Motor neuron (in vitro differentiated cells): Measurements from ENCODE around the gene CNN2. TPM values are rescaled to one million over a fixed set of nuclear protein-coding genes. Genes with fewer than 3 reads are reported as not detected.
"Not testable (repeated sequence)": the region's sequence is repeated elsewhere in the genome, so short reads cannot be mapped to it uniquely, and the experiment has no call there.

Source experiments
- ATAC-seq, 8 experiments: fragments of 200-7000 bp; cut with Tn5 transposase; replicated peaks in 6 of 8; 2 replicates each; pipeline ENCODE4 v1.8.0; 2021; ENCODE audit warnings: mild to moderate bottlenecking in 8 of 8, moderate library complexity in 8 of 8
- H3K27ac ChIP-seq, 2 donors: fragments of 250-450 bp; sonication (Bioruptor Pico); 2 replicates each; pipeline ENCODE4 v1.9.0; 2021; ENCODE audit warnings: antibody characterized with exemption in 2 of 2, mild to moderate bottlenecking in 2 of 2, moderate library complexity in 1 of 2
- H3K4me1 ChIP-seq, 2 donors: fragments of 250-450 bp; sonication (Bioruptor Pico); replicated peaks in 1 of 2; 2 replicates each; pipeline ENCODE4 v1.6.1; 2021; ENCODE audit warnings: antibody characterized with exemption in 2 of 2, mild to moderate bottlenecking in 2 of 2, moderate library complexity in 1 of 2
- H3K4me3 ChIP-seq, 5 donors: fragments of 250-450 bp; sonication (Bioruptor Pico); 2 replicates each; pipeline ENCODE4 v1.9.0; 2021; ENCODE audit warnings: antibody characterized with exemption in 5 of 5, mild to moderate bottlenecking in 5 of 5, moderate library complexity in 4 of 5
- WGBS, 10 experiments: fragments of 450-650 bp; shearing (Covaris generic); methylation state at CpG; one replicate each; pipeline ENCODE4 v1.0.0; 2022; 5-methylcytosine and 5-hydroxymethylcytosine counted together
- in situ Hi-C, 9 experiments: fragments of 400-800 bp; cut with MboI; loops; one replicate each; pipeline ENCODE4 v1.15.0; 2021; ENCODE audit warnings: low sequenced_read_pairs in 9 of 9, low pct_unique_long_range_greater_than_20kb in 2 of 9; ENCODE audit not compliant: unreplicated experiment in 9 of 9
- total RNA-seq, 8 experiments: library from RNA; unstranded; fragments of 300-600 nt; gene quantifications; 2 replicates each; pipeline versions ENCODE4 v1.2.3 to v1.2.4, GENCODE V29; 2022

The CNN2 gene
- total RNA-seq, 8 experiments from 2014 or later: 24.9 to 141 (median 63.0) TPM

DNA sequence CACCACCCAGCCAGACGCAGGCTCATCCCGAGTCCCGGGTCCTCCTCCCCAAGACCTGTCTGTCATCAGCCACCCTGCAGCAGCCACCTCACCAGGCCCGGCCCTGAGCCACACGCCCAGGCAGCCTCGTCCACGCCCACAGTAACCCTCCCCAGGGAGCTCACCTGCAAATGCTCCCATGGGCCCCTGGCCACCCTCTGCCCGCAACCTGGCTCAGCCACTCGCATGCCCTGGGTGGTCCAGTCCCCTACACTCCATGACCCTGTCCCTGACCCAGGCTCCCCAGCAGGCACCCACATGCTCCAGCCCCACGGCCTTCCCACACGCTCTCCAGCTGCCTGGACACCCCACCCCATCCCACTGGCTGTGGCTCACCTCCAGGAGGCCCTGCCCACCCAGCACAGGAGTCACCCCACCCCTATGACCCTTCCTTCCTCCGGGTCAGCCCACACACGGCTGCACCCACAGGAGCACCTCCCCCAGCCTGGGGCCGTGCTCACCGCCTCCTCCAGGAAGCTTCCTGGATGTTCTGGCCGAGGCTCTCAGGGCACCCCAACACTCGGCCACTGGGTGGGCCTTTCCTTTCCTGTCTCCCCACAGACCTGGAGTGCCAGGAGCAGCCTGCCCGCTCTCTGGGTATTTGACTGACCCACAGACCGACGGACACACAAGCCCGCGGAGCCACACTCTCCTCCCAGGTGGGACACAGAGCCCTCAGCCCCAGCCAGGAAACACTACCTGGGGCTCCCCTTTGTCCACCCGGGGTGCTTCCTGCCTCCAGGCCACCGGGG, 9.1 kb upstream of the CNN2 start:
- in situ Hi-C loops: no loop called here
- ATAC-seq: peak in 7 of 8 experiments; percentile 4 to 46 (median 16)
- Histone ChIP-seq H3K4me3 (peak overlapping the region in 2 of 5 donors; percentile 17), H3K27ac (peak overlapping the region; percentile 2 to 54), H3K4me1 (peaks cover 39 to 44% of the 10 kb centered on the region in 2 donors)
- 0 to 80% (median 35%) methylated on average over 1 to 7 of the region's 24 CpGs; no CpG with 5 or more reads in 4 of the 10 experiments for WGBS, 10 experiments

DNA sequence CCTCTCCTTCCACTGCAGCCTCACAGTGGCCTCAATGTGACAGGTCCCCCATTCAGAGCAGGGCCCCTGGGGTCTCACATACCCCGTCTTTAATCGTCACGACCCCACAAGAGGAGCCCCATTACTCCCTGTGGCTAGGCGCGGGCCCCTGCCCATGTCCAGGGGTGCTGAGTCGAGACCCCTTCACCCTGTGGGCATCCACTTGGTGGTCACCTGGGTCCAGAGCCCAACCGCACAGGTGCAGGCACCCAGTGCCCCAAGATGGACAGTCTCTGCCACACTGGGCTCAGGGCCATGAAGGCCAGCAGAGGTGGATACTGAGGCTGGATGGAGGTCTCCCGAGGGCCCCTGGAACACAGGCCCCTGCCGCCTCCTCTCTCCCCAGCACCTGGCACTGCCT, 8.5 kb upstream of the CNN2 start:
- WGBS, 10 experiments: no CpG with 5 or more reads among the region's 9 CpGs
- no peak for ATAC-seq
- Histone ChIP-seq H3K4me1 (peaks cover 39 to 44% of the 10 kb centered on the region in 2 donors), H3K27ac (no peak overlapping the region), H3K4me3 (no peak overlapping the region)
- in situ Hi-C loops: no loop called here

DNA sequence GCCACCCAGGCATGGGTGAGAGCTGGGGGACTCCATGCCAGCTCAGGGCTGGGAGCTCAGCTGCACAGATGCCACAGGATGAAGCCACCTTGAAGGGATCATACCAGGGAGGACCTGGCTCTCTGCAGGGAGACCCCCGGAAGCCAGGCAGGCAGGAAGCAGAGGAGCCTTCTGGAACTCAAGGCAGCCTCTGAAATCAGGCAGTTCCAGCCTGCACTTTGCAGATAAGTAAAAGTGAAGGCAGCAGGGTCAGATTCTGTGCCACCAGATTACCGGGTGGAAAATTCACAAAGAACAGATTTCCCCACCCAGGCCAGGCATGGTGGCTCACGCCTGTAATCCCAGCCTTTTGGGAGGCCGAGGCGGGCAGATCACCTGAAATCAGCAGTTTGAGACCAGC, 8.0 kb upstream of the CNN2 start:
- 80 to 100% (median 86%) methylated on average over 2 of the region's 5 CpGs; no CpG with 5 or more reads in 6 of the 10 experiments for WGBS, 10 experiments
- Histone ChIP-seq H3K27ac (no peak overlapping the region), H3K4me3 (no peak overlapping the region), H3K4me1 (peaks cover 39 to 44% of the 10 kb centered on the region in 2 donors)
- no peak for ATAC-seq
- in situ Hi-C loops: no loop called here

DNA sequence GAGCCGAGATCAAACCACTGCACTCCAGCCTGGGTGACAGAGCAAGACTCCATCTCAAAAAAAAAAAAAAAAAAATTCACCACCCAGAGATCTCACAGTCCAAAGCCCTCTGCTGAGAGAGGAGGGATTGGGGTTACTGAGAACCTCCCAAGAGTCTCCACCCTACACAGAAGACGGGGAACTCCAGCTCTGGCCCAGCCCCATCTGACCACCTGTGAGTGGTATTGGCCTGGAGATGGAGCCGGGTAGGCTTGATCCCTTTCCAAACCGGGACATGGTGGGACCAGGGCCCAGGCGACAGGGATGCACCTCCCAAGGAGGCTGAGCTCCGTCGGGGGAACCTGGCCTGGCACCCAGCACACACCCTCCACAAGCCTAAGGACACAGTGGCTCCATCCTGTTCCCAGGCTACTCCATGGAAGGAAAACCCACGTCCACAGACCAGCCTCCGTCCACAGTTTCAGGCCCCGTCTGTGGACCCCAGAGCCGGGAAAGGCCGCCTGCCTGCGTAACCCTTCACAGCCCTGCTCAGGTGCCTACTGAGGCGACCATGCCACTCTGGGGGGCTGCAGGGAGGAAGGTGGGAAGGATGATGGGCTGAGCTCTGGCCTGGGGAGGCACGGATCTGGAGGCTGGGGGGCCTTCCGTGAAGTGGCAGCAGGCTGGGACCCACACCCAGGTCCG, 7.3 kb upstream of the CNN2 start:
- in situ Hi-C loops: no loop called here
- ATAC-seq: no peak
- H3K4me3 ChIP-seq: peak overlapping the region in 2 of 5 donors; percentile 66 to 95
- H3K4me1 ChIP-seq: peaks cover 39 to 44% of the 10 kb centered on the region in 2 donors
- WGBS, 10 experiments: 10 to 70% (median 50%) methylated on average over 1 to 7 of the region's 17 CpGs; no CpG with 5 or more reads in 7 of the 10 experiments
- H3K27ac ChIP-seq: no peak overlapping the region

DNA sequence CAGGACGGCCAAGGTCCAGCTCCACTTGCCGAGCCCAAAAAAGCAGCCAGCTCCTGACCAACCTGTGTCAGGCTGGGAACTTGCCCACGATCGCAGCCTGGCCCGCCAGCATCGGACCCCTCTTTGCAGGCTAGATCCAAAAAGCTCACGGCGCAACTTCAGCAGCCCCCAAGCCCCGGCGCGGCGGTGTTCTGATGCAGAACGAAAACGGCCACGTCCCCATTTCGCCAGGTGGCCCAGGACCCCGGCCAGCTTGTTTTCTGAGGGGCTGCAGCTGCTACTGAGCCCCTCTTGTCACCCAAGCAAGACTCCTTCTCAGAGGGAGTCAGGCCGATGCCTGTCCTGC, 6.8 kb upstream of the CNN2 start:
- in situ Hi-C loops: no loop called here
- Histone ChIP-seq H3K4me1 (peaks cover 39 to 44% of the 10 kb centered on the region in 2 donors), H3K4me3 (peak overlapping the region; percentile 66 to 95 (median 87)), H3K27ac (no peak overlapping the region)
- ATAC-seq: no peak
- 20% methylated on average over 1 of the region's 18 CpGs; no CpG with 5 or more reads in 8 of the 10 experiments for WGBS, 10 experiments

DNA sequence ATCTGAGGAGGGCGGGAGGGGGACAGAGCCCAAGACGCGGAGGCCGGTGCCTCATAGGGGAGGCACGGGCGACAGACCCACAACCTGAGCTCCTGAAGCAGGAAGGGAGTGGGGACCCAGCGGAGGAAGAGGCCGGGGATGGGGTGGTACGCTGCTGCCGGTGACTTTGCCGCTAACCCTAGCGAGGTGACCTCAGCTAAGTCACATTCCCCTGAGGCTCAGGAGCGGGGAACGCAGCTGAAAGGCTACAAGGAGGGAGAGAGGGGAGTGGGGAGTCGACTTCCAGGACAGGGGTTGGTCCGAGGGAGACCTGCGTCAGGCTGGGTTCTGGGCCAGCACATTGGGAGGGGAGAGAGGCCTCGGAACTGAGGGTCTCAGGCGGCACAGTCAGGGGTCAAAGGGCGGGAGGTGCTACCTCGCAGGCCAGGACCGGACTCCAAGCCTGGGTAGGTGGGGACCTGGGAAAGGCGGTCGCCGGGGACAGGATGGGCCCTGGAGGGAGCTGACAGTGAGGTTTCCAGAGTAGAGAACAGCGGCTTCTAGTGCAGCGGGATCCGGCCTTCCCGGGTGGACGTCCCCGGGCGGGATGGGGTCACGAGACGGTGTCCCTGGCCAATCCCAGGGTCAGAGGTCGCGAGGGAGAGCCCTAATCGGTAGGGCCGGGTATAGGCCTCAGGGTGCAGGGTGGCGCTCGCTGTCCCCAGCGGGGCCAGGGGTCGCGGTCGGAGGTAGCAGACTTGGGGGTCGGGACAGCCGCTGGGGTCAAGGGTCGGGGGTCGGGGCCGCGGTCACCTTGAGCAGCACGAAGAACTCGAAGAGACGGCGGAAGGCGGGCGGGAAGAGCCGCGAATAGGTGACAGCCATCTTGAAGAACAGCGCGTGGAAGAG, 6.2 kb upstream of the CNN2 start:
- peak overlapping the region; percentile 95 to 97 for H3K27ac ChIP-seq
- peak overlapping the region; percentile 66 to 95 (median 87) for H3K4me3 ChIP-seq
- in situ Hi-C loops: no loop called here
- ATAC-seq: peak in 1 of 8 experiments; percentile 1
- 0% methylated on average over 2 to 8 of the region's 60 CpGs; no CpG with 5 or more reads in 7 of the 10 experiments for WGBS, 10 experiments
- peaks cover 38 to 41% of the 10 kb centered on the region in 2 donors for H3K4me1 ChIP-seq

DNA sequence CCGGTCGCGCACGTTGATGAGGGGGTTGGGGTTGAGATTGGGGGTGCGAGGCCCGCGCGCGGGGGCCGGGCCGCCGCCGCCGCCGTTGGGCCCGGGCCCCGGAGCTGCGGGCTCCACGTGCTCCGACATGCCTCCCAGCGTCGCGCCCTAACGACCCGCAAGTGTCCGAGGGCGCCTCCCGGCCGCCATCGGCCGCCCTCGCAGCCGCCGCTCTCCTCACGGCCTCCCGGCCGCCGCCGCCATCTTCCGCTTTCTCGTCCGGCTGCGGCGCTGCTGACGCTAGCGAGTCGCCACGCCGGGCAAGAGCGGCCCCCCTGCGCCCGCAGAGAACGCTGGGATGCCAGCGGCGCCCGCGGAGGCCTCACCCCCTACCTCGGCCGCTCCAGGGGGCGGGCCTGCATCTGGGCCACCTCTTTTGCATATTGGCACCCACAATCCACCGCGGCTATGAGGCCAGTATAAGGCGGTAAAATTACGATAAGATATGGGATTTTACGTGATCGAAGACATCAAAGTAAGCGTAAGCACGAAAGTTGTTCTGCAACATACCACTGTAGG, 5.5 kb upstream of the CNN2 start, which contains the start of gene TMEM259:
TMEM259 (minus strand) TSS at position 256 of the 558 bp plus-strand sequence; CDS start at position 129, 127 bp downstream.
- peak; percentile 62 to 87 (median 71) for ATAC-seq
- in situ Hi-C loops: no loop called here
- Histone ChIP-seq H3K27ac (peak within 1 kb of the TSS; percentile 95 to 97), H3K4me1 (peaks cover 30 to 34% of the 10 kb centered on the region in 2 donors), H3K4me3 (peak within 1 kb of the TSS; percentile 66 to 95 (median 87))
- WGBS, 10 experiments: 0 to 2% (median 0%) methylated on average over 2 to 10 of the region's 68 CpGs; no CpG with 5 or more reads in 3 of the 10 experiments

DNA sequence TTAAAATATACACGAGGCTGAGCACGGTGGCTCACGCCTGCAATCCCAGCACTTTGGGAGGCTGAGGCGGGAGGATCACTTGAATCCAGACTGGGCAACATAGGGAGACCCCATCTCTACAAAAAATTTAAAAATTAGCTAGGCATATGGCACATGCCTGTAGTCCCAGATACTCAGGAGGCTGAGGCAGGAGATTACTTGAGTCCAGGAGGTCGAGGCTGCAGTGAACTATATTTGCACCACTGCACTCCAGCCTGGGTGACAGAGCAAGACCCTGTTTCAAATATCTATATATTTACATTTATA, 2.6 kb upstream of the CNN2 start:
- H3K4me3 ChIP-seq, ATAC-seq, in situ Hi-C loops, H3K27ac ChIP-seq: not testable (repeated sequence)
- peaks cover 10 to 16% of the 10 kb centered on the region in 2 donors for H3K4me1 ChIP-seq
- WGBS, 10 experiments: 28 to 100% (median 94%) methylated on average over 1 to 5 of the region's 5 CpGs; no CpG with 5 or more reads in 1 of the 10 experiments

DNA sequence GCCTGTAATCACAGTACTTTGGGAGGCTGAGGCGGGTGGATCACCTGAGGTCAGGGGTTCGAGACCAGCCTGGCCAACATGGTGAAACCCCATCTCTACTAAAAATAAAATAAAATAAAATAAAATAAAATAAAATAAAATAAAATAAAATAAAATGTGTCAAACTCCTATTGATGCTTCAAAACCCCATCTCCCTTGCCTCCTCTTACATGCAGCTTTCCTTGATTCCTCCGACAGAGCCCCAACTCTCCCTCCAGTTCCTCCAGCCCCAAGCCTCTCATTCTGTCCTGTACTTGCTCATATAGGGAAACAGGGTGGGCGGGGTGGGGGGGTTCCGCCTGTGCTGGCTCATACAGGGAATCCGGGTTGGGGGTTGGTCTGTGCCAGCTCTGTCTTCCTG, 1.3 kb upstream of the CNN2 start:
- ATAC-seq, H3K27ac ChIP-seq, in situ Hi-C loops, H3K4me3 ChIP-seq, H3K4me1 ChIP-seq: not testable (repeated sequence)
- WGBS, 10 experiments: 66 to 100% (median 100%) methylated on average over 1 to 5 of the region's 6 CpGs; no CpG with 5 or more reads in 4 of the 10 experiments

DNA sequence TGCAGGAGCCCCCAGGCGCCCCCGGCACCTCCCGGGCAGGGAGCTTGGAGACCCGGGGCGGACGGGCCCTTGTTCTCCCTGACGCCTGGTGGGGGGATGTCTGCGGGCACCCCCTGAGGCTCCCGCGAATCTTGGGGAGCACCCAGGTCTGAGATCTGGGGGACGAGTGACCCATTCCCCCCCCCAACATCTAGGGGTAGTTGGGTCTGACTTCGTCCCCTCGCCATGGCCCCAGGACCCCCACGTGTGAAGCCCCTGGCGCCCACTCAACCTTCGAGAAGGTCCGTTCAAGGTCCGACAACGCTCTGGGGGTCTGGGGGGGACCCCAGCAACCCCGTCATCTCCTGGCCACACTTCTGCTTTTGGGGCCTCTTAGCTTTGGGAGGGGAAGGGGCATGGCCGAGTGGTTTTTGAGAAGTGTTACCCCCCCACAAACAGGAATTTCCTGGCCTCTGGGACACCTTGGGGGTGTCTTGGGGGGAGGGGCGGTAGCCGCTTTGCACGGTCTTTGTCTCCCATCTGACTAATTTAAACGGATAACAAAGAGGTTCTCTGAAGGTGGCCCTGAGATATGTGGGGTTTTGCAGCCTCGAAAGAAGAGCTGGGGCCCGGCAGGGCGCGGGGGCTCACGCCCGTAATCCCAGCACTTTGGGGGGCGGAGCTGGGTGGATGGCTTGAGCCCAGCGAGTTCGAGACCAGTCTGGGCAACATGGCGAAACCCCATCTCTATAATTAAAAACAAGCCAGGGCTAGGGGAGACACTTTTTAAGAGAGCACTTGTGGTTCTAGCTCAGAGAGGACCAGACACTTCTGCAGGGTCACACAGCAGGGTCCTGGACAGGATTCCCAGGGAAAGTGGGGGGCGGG, 608 bp downstream of the CNN2 start:
- Histone ChIP-seq H3K27ac (peak overlapping the region; percentile 82 to 91), H3K4me1 (peaks cover 0 to 5% of the 10 kb centered on the region in 2 donors), H3K4me3 (peak overlapping the region; percentile 47 to 89 (median 78))
- WGBS, 10 experiments: 0 to 20% (median 2%) methylated on average over 1 to 7 of the region's 36 CpGs; no CpG with 5 or more reads in 6 of the 10 experiments
- peak in 4 of 8 experiments; percentile 1 to 3 (median 2) for ATAC-seq
- in situ Hi-C loops: no loop called here

DNA sequence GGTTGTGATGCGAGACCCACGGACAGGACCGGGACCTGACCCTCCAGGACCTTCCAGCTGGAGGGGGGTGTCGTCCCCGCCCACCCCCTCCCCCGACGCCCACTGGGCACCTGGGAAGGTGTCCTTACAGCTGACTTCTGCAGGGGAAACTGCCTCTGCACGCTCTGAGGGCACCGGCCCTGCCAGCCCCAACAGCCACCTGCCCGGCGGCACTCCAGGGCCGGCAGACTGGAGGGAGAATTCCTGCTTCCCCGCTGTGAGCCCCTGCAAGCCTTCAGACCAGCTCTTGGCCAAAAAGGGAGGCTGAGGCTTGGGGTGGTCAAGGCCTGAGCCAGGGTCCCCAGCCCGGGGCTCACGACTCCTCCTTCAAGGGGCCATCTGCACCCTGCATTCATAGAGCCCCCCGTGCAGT, 1.2 kb downstream of the CNN2 start:
- Histone ChIP-seq H3K27ac (no peak overlapping the region), H3K4me3 (peak overlapping the region; percentile 47 to 89 (median 78)), H3K4me1 (peaks cover 0 to 5% of the 10 kb centered on the region in 2 donors)
- WGBS, 10 experiments: 0 to 3% methylated on average over 5 to 6 of the region's 16 CpGs; no CpG with 5 or more reads in 8 of the 10 experiments
- in situ Hi-C loops: no loop called here
- ATAC-seq: peak in 1 of 8 experiments; percentile 2
